DLD1 (cell line): ENCODE measurements around the gene MAGOH.
"Not testable (repeated sequence)": the region's sequence is repeated elsewhere in the genome, so short reads cannot be mapped to it uniquely, and the experiment has no call there.

Experiments
- in situ Hi-C: cut with HindIII; loops from 2 replicates; pipeline ENCODE4 v1.10.0; 2017; ENCODE audit warnings: low sequenced_read_pairs

The MAGOH gene

DNA sequence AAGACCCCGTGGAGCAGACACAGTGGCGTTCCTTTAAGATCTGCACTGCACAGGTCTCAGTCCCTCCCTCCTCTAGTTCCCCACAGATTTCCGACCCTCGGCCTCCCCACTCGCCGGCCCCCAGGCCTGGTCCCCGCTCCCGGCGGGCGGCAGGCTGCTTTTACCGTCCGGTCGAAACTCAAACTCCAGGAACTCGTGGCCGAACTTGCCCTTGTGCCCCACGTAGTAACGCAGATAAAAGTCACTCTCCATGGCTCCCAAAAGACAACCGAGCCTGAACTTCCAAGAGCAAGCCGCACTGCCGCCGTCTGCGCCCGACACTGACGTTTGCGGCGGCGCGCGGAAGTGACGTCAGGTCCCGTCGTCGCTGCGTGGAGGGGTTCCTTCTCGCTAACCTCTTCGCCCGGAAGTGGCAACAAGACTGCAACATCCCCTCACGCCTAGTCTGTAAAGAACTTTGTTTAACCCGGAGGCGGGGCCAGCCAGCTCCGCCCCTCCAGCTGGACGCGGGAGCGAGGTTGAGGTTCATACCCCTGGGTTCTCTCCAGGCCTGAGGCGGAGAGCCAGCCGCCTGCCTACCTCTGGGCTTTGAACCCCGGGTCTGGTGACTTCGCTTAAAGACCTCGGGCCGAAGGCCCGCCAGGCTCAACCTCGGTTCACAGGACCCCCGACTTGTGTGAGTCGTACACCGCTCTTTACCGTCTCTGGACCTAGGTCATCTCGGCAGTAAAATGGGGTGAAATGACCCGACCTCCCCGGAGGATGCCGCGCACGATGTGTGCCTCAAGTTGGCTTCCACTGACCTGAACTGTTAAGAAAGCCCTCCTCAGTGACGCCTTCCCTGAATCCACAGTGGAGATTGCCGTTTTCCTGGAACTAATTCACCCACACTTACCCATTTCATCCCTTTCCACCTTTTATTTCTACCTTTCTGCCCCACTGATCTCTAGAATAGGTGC, at the start of gene MAGOH:
Gene MAGOH, minus strand, starts transcription at position 322 of the 959 bp plus-strand sequence. Its CDS starts 70 bp downstream, at position 252.
- in situ Hi-C loops, result loop anchor here (10.0 kb wide), 1 partner anchor 56 kb away; no protein-coding TSS in a partner anchor

DNA sequence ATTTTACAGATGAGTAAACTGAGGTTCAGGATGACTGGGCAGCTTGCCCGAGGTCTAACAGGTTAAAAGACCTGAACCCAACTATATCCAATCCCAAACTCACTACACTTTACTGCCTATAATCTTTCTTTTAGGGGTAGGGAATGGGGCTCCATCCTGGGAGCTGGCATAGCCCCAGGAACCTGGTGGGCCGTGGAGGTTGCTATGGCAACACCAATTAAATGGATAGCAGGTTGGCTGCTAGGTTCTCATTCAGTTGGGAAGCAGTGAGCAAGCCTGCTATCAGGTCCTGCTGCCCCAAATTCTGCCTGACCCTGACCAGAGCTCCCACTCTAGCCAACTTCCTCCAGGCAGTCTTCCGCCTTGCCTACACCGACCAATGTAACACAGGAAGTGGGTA, 48.6 kb upstream of the MAGOH start:
- in situ Hi-C loops, result no loop called here

DNA sequence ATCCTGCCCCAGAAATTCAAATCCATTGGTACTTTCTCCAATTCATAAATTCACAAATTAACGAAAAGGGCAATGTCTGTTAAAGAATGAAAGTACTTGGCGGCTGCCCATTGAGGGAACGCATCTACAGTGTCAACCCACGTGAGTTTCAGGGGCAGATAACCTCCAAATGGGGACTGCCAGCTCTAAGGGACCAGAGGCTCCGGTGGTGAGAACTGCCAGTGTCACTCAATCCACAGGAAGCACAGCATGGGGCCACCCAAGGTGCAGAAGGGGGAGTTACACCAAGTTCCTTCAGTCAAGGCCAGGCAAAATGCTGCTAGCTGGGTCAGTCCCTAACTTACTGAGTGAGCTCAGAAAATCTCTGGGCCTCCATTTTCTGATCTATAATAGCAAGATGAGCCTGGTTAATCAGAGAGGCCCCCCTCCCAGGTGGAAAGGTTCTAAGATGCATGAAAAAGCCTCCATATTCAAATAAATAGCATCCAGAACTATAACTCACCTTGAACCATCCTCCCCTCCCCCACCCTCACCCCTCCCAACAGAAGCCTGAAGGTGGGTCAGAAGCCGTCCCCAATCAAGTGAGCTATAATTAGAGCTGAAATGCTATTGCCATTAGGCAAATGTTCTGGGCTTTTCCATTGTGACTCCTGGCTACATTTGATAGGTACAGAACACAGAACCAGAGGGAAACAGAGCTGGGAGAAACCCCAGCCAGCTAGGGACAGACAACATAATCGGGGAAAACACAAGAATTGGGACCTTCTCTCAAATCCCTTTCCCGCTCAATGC, 47.8 kb upstream of the MAGOH start:
- in situ Hi-C loops, result no loop called here

DNA sequence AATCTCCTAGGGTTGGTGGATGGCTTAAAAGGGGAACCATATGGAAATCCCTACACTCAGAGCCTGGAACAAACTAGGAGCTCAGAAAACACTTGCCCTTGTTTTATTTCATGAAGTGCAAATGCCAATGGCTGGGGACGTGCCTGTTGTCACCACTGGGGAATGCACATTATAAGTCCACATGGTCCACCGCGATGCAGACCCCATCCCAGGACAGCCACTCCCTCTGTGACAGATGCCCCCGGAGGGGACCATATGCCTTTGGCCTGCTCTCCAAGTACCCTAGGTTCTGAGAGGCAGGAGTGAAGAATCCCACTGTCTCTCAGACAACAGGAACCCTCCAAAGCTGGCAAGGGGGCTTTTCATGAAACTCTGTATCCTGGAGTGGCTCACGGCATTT, 47.2 kb upstream of the MAGOH start:
- in situ Hi-C loops, result no loop called here

DNA sequence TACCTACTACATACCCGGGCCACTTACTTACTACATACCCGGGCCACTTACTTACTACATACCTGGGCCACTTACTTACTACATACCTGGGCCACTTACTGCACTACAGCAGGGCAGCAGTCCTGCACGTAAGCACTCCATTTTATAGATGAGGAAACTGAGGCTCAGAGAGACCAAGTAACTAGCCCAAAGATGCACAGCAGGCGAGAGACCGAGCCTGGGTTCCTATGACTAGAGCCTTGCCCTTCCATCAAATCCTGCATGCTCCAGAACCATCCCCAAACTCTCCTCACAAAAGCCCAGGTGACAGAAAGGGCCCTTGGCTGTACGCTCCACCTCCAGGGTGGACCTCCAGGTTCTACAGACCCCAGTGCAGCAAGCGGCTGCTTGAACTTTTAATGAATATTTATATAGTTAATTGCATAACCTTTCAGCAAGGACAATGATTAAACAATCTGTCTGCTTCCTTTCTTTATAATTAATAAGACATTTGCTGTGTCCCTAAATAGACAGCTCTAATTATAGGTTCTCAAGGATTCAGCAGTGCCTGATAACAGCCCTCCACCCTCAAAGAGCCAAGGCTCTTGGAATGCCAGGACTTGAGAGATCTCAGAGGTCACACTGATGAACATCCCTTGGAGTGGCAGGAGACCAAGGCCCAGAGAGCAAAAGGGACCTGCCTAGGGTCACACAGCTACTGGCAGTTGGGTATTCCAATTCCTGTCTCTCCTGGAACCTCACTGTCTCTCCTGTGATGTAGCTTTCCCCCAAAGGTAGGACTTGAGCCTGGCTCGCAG, 46.1 kb upstream of the MAGOH start:
- in situ Hi-C loops, result no loop called here

DNA sequence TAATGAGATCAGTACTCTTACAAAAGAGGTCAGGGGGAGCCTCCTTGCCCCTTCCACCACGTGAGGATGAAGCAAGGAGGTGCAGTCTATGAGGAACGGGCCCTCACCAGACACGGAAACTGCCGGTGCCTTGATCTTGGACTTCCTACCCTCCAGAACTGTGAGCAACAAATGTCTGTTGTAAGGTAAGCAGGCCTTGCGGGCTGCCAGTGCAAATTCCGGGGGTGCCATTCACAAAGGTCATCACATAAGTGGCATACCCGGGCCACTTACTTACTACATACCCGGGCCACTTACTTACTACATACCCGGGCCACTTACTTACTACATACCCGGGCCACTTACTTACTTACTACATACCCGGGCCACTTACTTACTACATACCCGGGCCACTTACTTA, 44.8 kb upstream of the MAGOH start:
- in situ Hi-C loops, result not testable (repeated sequence)

DNA sequence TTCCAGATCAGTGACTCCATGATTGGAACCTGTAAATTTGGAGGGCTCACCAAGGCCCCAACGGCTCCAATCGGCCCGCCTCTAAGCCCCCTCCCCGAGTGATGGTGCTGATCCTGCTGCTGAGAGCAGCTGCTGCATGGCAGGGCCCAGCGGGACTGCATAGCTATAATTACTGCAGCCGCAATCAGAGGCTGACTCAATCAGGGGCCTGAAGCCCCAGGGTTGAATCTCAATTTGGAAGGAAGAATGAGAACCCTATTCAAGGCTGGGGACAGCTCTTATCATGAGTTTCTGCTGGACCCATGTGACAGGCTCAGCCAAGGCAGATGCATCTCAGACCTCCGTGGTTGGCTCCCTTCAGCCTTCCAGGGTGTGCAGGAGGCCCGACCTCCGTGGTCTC, 42.8 kb upstream of the MAGOH start:
- in situ Hi-C loops, result no loop called here

DNA sequence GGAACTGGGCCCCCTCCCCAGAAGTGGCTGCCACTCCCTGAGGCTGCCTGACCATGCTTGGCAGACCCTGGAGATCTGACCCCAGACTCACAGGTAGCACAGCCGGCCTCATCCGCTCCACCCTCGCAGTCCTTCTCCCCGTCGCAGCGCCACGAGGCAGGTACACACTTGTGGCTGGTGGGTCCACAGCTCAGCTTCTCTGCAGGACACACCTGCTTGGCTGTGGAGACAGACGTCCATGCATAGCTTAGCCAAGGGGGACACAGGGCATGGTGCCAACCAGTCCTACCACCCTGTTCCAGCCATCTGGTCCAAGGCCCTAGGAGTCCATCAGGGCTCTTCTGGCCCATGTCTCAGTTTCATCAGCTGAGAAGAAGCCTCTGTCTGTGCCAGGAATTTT, 42.2 kb upstream of the MAGOH start:
- in situ Hi-C loops, result no loop called here

DNA sequence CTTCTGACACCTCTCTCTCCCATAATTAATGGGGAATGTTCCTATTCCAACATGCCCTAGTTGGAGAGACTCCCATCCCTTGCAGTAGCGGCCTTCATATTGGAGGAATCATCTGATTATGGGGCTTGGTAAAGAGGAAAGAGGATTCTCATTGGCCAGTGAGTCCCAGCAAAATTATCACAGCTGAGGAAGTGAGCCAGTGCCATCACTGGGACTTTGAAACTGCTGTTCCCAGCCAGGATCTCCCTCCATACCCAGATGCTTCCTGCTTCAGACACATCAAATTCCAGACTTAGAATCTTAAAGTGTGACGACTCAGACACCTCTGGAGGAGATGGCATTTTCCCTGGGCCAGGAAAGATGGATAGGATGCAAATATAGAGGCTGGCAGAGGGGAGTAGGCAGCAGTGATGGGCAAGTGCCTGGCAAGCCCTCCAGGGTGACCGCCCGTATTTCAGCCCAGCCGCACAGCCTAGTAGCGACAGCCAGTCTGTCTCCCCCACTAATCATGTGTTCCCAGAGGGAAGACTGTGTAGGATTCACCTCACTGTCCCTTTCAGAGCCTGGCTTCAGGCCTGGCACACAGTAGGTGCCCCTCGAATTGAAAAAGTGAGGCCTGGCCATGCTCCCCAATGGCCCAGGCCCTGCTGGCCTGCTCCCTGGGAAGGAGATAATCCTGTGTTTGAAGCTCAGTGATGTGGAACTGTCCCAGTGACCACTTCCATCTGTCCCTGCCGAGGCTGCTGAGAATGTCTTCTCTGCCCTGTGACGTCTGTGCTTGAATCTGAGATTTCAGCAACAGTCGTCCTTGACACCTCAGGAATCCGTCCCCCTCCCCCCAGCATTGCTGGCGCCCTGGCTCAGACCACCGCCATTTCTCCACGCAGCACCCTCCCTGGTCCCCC, 41.2 kb upstream of the MAGOH start:
- in situ Hi-C loops, result no loop called here

DNA sequence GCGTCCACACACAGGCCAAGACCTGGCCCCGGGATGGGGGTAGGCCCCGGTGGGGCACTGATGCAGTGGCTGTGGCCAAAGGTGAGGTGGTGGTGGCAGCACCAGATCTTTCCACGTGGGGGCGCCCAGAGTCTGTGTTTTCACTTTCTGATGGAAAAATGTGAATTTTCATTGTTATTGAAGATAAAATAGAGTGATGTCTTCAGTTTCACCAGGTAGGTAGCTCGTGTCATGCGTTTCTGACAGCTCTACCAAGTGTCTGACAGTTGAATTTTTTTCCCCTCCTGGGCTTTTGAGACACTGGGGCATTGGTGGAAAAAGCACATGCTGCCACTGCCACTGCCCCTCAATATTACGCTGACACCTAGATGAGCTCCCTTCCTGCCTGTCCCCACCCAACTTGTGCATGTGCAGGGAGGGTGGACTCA, 40.0 kb upstream of the MAGOH start:
- in situ Hi-C loops, result no loop called here

DNA sequence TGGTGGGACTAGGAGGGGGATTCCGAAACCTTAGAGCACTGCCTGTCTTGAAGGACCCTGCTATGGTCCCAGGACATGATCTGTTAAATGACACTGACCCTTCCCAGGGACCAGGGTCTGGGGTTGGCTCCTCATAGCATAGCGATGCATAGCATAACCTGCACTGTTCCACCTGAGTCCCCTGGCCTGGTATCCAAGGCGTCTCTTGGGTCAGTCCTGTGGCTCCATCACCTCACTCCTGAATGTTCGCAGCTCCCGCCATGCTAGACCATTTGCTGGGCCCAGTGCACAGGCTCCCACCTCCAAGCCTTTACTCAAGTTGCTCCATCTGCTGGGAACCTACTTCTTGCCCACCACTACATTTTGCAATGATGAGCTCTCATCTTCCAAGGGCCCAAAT, 39.0 kb upstream of the MAGOH start:
- in situ Hi-C loops, result no loop called here

DNA sequence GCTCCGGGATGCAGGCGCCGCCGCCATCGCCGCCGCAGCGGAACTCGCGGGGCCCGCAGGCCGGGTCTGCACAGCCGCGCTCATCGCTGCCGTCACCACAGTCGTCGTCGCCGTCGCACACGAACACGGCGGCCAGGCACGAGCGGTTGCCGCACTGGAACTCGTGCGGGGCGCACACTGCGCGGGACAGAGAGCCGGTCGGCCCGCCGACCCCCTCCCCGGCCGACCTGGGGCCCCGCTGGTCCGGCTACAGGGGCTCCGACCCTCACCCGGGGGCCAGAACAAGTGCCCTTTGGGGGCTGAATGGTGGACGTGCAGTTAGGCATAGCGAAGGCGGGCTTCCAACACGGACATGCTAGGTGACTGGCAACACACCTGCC, 38.6 kb upstream of the MAGOH start:
- in situ Hi-C loops, result no loop called here

DNA sequence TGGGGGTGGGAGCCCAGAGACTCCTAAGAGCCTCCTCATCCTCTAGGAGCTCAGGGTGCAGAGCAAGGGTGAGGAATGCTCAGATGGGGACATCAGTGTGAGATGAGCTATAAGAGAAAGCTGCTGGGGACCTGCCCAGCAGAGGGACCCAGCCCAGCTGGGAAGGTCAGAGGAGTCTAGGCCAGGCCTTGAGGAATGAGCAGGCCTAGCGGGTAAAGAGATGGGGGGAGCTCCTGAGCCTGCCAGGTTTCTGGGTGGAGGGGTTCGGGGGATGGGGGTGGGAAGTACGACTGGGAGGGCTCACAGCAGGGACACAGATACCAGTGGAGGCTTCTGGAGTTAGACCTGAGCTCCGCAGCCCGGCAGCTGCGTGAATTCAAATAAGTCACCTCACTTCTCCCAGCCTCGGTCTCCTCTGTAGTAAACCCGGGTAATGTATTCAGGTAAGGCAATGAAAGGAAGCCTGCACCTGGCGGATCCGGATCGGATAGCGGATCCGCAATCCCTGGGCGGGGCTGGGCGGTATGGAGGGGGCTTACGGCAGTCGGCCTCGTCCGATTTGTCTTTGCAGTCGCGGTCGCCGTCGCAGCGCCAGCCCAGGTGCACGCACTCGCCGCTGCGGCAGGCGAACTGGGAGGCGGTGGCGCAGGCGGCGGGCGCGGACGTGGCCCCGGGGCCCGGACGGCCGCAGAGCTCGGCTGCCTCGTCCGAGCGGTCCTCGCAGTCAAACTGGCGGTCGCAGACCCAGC, 38.0 kb upstream of the MAGOH start:
- in situ Hi-C loops, result no loop called here

DNA sequence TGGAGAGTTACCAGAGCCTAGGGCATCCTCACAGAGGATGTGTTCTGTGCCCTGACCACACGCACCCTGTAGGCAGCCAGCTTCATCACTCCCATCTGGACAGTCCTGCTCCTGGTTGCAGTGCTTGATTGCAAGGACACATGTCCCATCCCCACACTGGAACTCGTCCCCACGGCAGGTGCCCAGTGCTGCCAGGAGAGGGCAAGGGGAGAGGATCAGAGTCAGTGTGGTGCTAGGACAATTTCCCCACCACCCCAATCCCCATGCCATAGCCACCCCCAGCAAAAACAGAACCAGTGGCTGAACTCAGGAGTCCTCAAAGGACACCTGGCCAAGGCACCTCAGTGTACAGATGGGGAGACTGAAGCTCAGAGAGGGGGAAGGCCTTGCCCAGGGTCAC, 37.2 kb upstream of the MAGOH start:
- in situ Hi-C loops, result no loop called here

DNA sequence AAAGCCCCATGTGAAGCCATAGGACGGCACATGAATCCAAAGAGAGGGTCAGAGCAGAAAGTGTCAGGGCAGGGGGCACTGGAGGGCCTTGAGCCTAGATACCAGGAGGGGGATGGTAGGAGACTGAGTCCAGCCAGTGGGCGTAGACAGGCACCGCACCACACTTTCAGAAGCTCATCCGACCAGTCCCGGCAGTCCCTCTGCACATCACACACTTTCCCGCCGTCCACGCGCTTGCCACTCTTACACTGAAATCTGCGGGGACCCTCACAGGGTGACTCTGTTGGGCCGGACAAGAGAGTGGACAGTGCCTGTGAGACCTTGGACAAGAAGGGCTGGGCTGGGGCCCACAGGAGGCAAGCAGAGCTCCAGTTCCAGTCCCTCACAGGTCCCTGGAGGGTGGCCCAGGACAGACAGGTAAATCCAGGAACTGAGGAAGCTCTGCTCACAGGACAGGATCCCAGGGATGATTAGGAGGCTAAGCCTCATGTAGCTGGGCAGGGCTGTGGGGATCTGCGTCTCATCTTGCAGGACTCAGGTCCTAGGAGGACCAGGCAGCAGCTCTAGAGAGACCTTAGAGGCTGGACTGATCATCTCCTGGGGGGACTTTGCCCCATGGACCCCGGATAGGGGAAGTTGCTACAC, 36.3 kb upstream of the MAGOH start:
- in situ Hi-C loops, result no loop called here

DNA sequence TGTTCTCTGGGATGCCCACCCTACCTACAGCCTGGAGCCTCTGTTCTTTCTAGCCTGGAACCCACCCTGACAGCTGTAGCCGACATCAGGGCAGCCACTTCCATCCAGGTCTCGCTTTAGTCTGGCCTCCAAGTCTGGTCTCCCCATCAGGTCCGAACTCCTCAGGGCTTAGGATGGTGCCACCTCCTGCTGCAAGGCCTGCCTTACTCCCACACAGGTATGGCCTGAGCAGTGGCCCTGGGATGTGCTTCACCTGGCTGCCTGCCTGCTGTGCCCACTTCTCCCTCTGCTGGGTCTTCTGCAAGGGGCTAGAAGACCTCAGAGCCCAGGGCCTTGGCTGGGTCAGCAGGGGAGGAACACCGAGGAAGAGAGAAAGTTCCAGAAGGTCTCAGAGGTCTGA, 35.7 kb upstream of the MAGOH start:
- in situ Hi-C loops, result no loop called here

DNA sequence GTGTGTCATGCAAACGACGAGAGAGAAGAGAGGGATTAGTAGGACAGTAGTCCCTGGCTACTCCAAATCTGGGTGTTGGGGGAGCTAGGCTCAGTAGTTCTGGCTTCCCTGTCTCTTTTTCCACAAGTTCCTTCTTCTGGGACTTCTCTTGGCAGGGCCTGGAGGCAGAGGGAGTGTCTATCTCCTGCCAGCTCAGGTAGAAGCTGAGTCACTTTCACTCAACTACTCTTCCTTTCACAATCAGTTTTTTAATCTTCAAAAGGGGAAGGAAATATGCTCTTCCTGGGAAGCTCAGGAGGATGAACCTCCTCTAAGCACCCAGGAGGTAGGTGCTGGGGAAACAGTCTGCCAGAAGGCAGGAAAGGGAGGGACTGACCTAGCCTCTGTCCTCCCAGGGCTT, 35.2 kb upstream of the MAGOH start:
- in situ Hi-C loops, result no loop called here

DNA sequence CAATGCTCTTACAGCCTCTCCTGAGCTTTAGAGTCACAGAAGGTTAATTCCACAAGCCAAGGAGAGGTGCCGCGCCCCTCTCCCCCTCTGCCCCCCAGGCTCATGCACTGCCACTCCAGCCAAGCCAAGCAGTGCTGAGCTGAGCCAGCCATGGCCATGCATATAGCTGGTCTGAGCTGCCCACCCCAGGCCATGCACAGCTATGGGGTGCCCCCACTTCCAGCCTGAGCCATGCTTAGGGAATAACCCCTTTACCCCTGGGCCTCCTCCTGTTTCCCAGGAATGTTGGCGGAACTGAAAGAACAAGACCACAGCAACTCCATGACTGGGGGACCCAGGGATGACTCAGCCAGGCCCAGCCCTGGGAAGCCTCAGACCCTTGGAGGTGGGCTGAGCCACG, 34.0 kb upstream of the MAGOH start:
- in situ Hi-C loops, result no loop called here
